ENCODE results near the gene EP300. TPM values are rescaled to one million over a fixed set of nuclear protein-coding genes. Genes with fewer than 3 reads are reported as not detected.
A peak's percentile ranks its signal among the peaks of the same experiment; 100 is the strongest.

EP300 gene
- total RNA-seq, 1 donor from 2014 or later: 78.9 TPM

DNA sequence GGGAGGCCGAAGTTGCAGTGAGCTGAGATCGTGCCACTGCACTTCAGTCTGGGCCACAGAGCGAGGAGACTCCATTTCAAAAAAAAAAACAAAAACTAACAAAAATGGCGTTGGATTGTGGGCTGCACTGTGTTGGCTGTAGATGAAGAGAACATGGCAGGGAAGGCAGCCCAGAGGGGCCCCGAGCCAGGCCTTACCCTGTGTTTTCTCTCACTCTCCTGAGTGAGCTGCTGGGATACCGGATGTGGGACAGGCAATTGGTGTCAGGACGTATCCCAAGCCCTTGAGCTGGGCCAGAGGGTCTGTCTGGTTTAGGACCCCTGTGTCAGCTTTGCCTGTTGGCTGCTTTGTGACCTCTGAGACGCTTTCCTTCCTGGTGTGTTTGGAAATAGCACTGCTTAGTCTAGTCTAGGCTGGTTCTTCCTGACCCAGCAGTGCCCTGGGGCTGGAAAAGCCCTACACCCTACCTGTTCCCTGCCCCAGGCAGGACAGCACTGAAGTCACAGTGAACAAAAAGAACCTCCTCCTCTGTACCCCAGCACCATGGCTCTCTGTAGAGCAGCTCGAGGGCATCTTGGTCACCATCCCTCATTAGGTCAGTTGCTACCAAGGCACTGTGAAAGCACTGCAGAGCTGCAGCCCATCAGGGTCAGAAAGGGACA lies 130.6 kb downstream of the EP300 start:
- Histone ChIP-seq H3K4me1 (peaks cover 7% of the 10 kb centered on the region), H3K4me3 (no peak overlapping the region), H3K27ac (no peak overlapping the region), H3K27me3 (no peaks in the 10 kb centered on the region), H3K9me3 (no peaks in the 10 kb centered on the region), H3K36me3 (peaks cover 86% of the 10 kb centered on the region)
- ATAC-seq (no peak), DNase-seq (no peak)
- intact Hi-C loops (cut with DNase I): no loop called here
- TF ChIP-seq, protein P1, sequence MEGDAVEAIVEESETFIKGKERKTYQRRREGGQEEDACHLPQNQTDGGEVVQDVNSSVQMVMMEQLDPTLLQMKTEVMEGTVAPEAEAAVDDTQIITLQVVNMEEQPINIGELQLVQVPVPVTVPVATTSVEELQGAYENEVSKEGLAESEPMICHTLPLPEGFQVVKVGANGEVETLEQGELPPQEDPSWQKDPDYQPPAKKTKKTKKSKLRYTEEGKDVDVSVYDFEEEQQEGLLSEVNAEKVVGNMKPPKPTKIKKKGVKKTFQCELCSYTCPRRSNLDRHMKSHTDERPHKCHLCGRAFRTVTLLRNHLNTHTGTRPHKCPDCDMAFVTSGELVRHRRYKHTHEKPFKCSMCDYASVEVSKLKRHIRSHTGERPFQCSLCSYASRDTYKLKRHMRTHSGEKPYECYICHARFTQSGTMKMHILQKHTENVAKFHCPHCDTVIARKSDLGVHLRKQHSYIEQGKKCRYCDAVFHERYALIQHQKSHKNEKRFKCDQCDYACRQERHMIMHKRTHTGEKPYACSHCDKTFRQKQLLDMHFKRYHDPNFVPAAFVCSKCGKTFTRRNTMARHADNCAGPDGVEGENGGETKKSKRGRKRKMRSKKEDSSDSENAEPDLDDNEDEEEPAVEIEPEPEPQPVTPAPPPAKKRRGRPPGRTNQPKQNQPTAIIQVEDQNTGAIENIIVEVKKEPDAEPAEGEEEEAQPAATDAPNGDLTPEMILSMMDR (IDR thresholded peaks at IDR 0.05): no peak

DNA sequence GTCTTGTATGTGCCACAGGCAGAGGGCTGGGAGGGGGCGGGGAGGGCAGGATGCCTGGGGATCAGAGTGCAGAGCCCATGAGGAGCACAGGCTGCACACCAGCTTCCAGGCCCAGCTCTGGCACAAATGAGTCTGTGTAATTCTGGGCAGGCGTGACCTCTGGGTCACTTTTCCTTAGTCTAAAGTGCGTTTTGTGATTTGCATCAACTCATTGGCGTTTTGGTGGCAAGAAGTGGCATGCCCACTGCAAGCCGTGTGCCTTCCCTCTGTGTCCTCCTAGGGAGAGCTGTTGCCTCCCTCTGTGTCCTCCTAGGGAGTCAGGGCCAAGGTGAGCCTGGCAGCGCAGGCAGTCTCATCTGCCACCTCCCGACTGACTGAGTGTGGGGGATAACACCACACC lies 131.1 kb downstream of the EP300 start:
- Histone ChIP-seq H3K27ac (no peak overlapping the region), H3K4me3 (no peak overlapping the region), H3K27me3 (no peaks in the 10 kb centered on the region), H3K36me3 (peaks cover 87% of the 10 kb centered on the region), H3K9me3 (no peaks in the 10 kb centered on the region), H3K4me1 (peaks cover 1% of the 10 kb centered on the region)
- no peak for ATAC-seq
- TF ChIP-seq, protein P1 (IDR thresholded peaks at IDR 0.05): no peak
- intact Hi-C loops (cut with DNase I): no loop called here
- no peak for DNase-seq

DNA sequence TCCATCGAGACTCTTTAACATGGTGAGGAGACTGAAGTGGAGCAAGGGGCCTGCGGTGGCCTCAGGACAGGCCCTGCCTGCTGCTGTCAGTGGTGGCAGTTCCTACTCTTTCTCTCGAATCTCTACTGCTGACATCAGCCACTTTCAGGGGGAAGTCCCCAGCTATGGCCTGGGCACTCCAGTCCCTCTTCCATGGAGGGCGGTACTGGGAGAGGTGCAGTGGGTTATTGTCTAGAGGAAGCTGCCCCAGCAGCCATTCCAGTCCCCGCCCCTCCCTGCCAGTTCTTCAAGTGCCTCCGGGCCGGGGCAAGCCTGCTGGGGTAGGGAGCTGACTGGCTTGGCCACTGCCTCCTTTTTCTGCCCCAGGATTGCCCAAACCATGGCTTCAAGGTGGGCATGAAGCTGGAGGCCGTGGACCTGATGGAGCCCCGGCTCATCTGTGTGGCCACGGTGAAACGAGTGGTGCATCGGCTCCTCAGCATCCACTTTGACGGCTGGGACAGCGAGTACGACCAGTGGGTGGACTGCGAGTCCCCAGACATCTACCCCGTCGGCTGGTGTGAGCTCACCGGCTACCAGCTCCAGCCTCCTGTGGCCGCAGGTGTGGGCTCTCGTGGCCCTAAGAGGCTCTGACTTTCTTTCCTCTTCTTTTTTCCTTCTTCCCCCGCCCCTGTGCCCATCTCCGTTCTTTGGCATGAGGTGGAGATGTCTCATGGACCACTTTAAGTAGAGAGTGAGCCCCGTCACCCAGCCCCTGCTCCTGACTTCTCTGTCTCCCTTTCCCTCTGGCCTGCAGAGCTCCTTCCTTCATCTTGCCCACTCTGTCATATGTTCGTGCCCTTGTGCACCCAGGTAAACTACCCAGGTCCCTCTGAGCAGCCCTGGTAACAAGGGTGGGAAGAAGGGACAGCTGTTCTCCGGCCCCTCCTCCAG lies 134.6 kb downstream of the EP300 start:
- Histone ChIP-seq H3K27me3 (no peaks in the 10 kb centered on the region), H3K36me3 (peaks cover 75% of the 10 kb centered on the region), H3K4me3 (no peak overlapping the region), H3K4me1 (no peaks in the 10 kb centered on the region), H3K27ac (no peak overlapping the region), H3K9me3 (no peaks in the 10 kb centered on the region)
- TF ChIP-seq, protein P1 (IDR thresholded peaks at IDR 0.05): no peak
- ATAC-seq (peak; percentile 67), DNase-seq (no peak)
- intact Hi-C loops (cut with DNase I): no loop called here

DNA sequence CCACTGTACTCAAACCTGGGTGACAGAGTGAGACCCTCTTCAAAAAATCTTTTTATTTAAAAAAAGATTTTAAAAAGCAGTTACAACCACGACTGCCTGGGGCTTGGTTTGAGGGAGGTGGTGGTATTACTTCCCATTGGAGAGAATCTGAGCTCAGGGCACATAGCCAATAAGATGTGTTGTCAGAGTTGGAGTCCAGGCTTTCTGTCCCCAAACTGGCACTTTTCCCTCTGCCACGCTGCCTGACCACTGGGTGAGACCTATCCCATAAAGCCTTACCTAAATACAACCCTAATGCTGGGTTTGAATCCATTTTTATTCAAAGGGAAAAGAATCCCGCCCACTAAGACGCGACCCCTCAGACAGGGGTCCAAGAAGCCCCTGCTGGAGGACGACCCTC lies 136.8 kb downstream of the EP300 start:
- ATAC-seq (no peak), DNase-seq (no peak)
- Histone ChIP-seq H3K27ac (no peak overlapping the region), H3K4me3 (no peak overlapping the region), H3K4me1 (no peaks in the 10 kb centered on the region), H3K27me3 (no peaks in the 10 kb centered on the region), H3K9me3 (no peaks in the 10 kb centered on the region), H3K36me3 (peaks cover 53% of the 10 kb centered on the region)
- TF ChIP-seq, protein P1 (IDR thresholded peaks at IDR 0.05): no peak
- intact Hi-C loops (cut with DNase I): no loop called here

Other genes starting within 250 kb of the EP300 start
- 192 TPM for gene ST13, start 236.0 kb upstream of the EP300 start, total RNA-seq
- gene XPNPEP3, start 235.4 kb upstream of the EP300 start, total RNA-seq: 15.0 TPM
- not detected for gene DNAJB7, start 230.5 kb upstream of the EP300 start, total RNA-seq
- gene RBX1, start 141.2 kb upstream of the EP300 start, total RNA-seq: 45.6 TPM
- gene L3MBTL2, start 112.7 kb downstream of the EP300 start, total RNA-seq: 24.0 TPM
- gene CHADL, start 148.3 kb downstream of the EP300 start, total RNA-seq: 3.4 TPM
- gene RANGAP1, start 193.6 kb downstream of the EP300 start, total RNA-seq: 48.0 TPM
- gene ZC3H7B, start 208.9 kb downstream of the EP300 start, total RNA-seq: 70.3 TPM

All from upper lobe of right lung (tissue), 1 donor.